ENCODE data around the gene SHANK2. TPM values are rescaled to one million over a fixed set of nuclear protein-coding genes. Genes with fewer than 3 reads are reported as not detected.

SHANK2 gene
- total RNA-seq: 2.0 TPM
- long read RNA-seq: 0 reads

GRCh38 chr11:71252269-71252769, at the start of gene SHANK2:
TSS of gene SHANK2 (minus strand) at chr11:71252577. CDS start at chr11:71147326, 105,251 bp downstream.
- DNase-seq (ENCODE audit: low spot score): peak; percentile 77

- DNase-seq (ENCODE audit: low spot score): peak; percentile 77
Observed at GRCh38 chr11:71301858-71302533, 49.6 kb upstream of the SHANK2 start.

DNA sequence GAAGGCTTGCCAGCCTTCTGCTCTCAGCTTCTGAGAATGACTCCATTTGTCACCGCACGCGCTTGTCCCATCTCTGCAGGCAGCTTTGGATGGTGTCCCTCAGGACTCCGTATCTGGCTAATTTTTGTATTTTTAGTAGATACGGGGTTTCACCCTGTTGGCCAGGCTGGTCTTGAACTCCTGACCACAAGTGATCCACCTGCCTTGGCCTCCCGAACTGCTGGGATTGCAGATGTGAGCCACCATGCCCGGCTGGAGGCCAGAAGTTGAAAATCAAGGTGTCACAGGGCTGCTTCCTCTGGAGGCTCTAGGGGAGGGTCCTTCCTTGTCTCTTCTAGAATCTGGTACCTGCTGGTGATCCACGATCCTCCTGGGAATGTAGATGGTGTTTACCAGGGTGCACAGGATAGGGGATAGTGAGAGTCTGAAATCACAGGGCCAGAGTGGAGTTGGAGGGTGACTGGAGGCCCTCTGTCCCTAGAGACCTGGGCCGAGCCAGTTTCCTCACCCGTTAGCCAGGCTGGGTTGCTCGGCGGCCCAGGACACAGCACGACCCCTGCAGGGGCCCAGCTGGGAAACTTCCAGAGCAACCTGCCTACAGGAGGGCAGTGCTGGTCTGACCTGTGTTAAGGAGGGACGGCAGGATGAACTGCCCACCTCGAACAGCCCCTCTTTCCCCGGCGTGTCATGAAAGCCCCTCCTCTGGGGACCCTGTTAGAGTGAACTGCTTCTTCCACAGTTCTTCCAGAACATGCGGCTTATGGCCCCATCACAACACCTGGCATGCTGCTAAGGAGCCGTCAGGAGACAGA, 48.9 kb upstream of the SHANK2 start:
- peak; percentile 79 for DNase-seq (ENCODE audit: low spot score)

GRCh38 chr11:71300187-71300586, 47.8 kb upstream of the SHANK2 start:
- no peak for DNase-seq (ENCODE audit: low spot score)

DNA sequence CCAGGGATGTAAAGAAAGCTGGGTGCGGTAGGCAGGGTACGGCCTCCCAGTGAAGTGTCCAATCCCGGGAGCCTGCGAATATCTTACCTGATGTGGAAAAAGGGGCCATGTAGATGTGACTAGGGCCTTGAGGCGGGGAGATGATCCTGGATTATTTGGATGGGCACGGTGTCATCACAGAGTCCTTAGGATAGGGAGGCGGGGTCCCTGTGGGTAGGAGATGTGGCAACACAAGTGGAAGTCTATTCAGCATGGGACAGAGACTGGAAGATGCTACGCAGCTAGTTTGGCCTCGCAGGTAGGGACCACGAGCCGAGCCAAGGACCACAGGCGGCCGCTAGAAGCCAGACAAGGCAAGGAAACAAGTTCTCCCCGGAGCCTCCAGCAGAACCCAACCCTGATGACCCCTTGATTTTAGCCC, 46.4 kb upstream of the SHANK2 start:
- DNase-seq (ENCODE audit: low spot score): peak; percentile 76

- peak; percentile 68 for DNase-seq (ENCODE audit: low spot score)
Observed at GRCh38 chr11:71298016-71298550, 45.7 kb upstream of the SHANK2 start.

GRCh38 chr11:71294846-71295600, 42.6 kb upstream of the SHANK2 start:
- DNase-seq (ENCODE audit: low spot score): peak; percentile 64

DNA sequence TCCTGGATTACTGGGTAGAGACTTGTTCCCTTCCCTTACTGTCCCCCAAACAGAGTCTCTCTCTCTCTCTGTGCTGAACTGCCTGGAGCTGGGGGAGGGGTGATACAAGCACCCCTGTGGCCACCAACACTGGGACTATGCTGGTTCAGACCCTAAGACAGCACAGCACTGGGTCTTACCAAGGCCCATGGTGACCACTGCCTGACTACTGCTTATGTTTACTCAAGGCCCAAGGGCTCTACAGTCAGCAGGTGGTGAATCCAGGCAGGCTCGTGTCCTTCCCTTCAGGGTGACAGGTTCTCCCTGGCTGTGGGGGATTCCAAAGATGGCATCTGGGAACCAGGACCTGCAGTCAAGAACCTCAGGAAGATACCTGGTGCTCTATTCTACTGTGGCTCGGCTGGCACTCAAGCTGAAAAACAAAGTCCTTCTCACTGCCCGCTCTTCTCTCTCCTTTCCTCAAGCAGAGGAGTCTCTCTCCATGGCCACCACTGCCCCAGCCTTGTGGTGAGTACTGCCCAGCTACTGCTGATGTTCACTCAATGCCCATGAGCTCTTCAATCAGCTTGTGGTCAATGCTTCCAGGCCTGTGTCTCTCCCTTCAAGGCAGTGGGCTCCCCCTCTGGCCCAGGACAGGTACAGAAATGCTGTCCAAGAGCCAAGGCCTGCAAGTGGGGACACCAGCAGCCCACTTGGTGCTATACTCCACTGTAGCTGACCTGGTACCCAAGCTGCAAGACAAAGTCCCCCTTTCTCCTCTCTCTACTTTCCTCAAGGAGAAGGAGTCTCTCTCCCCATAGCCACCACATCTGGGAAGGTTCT, 41.8 kb upstream of the SHANK2 start:
- peak; percentile 41 for DNase-seq (ENCODE audit: low spot score)

DNA sequence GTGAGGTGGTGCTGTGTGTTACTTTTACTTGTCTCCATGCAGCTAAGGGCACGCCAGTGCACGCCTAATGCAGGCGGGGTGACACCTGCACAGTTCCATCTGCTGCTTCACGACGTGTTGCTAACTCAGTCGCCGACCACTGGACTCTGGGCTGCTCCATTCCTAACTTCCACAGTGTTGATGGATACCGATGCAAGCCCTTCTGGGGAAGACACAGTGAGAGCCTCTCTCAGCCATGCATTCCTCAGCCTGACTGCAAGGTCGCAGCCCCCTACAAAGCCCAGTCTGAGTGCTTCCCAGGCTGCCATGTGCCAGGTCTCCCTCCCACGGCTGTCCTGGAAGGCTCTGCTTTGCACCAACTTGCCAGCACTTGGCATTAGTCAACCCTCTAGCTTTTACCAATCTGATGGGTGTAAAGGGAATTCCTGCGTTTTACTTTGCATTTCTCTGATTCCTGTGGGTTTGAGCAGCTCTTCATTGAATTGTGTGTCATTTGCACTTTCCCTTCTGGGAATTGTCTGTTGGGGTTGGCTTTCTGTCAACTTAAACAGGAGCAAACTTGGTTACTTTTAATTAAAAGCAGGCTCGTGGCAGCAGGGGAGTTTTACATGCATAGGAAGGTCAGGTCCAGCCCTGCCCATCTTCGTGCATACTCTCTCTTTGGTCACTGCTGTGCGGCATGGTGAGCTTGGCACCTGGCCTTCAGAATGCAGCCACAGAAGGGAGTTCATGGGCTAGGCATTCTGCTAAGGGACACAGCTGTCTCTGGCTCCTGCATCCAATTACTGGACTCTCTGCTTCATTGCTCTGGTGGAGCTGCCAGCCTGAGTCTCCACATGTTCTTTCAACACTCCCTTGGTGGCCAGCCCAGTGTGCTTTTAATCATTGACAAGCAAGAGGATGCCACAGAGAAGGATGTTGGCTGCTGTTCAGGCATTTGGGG, 34.6 kb upstream of the SHANK2 start:
- DNase-seq (ENCODE audit: low spot score): peak; percentile 65

GRCh38 chr11:71285111-71285510, 32.7 kb upstream of the SHANK2 start:
- DNase-seq (ENCODE audit: low spot score): peak; percentile 79

- DNase-seq (ENCODE audit: low spot score): peak; percentile 76
Observed at GRCh38 chr11:71284525-71285092, 32.2 kb upstream of the SHANK2 start.

GRCh38 chr11:71283971-71284441, 31.6 kb upstream of the SHANK2 start:
- peak; percentile 83 for DNase-seq (ENCODE audit: low spot score)

DNA sequence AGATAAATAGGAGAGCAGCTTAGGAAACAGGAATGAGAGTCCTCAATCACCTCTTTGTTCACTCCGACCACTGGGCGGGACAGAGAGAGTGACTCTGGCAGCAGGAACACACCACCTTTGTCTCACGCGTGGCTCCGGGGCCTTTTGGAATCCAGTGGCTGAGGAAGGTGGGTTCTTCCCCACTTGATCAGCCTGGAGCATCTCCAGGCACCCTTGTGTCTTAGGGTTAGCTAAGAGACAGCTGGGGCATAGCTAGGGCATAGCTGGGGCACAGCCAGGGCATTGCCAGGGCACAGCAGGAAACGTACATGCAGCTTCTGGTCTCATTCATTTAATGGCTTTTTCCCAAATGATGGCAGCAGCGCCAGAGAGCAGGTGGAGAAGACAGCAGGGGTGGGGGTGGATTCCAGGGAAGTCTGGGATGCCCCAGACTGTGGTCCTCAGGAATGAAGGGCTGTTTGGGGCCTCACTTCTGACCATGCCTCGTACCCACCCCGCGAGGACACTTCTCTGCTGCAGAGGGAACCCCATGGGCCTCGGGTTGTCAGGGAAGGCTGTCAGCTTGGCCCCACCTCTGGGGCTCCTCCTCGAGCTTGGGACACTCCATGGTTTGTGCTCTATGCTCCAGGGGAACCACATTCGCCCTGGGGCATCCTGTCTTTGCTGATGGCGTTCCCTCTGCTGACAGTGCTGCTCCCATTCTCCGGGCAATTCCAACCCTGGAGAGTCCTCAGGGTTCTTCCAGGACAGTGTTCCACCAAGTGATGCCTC, 30.4 kb upstream of the SHANK2 start:
- peak; percentile 81 for DNase-seq (ENCODE audit: low spot score)

DNA sequence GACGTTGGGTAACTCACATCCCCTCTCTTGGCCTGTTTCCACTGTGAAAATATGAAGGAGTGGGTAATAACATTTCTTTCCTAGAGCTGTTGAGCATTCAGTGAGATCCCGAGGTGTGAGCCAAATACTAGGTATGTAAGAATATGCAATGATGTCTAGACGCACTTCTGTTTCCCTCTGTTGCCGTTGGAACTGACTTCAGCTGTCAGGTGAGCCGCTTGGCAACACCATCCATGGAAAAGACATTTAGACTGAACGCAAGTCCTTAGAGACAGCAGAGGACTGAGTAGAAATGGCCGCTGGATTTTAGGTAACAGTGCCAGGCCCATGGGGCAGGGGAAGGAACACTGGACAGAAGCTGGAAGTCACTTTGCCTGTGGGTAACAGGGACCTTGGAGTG, 29.5 kb upstream of the SHANK2 start:
- DNase-seq (ENCODE audit: low spot score): peak; percentile 20

DNA sequence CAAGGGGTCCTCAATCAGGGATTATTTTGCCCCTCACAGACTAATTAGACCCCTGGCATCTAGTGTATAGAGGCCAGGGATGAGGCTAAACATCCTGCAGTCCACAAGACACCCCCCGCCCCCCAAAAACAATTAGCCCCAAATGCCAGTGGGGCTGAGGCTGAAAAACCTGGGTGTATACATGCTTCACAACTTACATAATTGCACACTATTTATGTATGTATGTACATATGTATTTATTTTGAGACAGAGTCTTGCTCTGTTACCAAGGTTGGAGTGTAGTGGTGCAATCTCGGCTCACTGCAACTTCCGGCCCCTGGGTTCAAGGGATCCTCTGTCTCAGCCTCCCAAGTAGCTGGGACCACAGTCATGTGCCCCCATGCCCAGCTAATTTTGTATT, 28.8 kb upstream of the SHANK2 start:
- DNase-seq (ENCODE audit: low spot score): peak; percentile 18

- peak; percentile 26 for DNase-seq (ENCODE audit: low spot score)
Observed at GRCh38 chr11:71279916-71280645, 27.7 kb upstream of the SHANK2 start.

DNA sequence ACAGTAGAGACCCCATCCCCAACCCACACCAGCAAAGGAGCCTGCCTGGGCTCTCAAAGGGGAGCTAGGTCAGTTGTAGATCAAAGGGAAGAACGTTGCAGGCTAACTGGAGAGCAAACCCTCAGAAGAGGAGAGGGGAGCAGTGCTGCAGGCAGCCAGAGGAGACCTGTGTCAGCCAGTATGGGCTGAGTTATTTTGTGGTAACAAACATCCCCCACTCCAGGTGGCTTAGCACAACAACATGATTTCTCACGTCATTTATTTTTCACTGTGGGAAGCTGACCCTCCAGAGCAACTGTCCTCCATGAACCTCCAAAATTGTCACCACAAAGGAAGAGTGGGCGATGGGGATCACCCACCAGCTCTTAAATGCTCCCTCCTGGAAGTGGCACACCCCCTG, 19.8 kb upstream of the SHANK2 start:
- DNase-seq (ENCODE audit: low spot score): peak; percentile 53

All from mesenteric fat pad (tissue), 1 donor.